Stomach (tissue), 9 donors: ENCODE results near the gene PLXNB3. TPM values are rescaled to one million over a fixed set of nuclear protein-coding genes. Genes with fewer than 3 reads are reported as not detected.

Experiments
- DNase-seq, 2 donors: peaks; one replicate each; pipeline versions ENCODE4 v3.0.0 to v3.0.0-alpha.2; 2013 to 2019
- H3K27ac ChIP-seq, 5 donors: fragments of 200-600 bp in 4 of 5; sonication (generic) in 4 of 5; one replicate each; pipeline ENCODE4 v1.5.1; 2013 to 2019; ENCODE audit warnings: mild to moderate bottlenecking in 1 of 5, moderate library complexity in 1 of 5
- H3K27me3 ChIP-seq, 3 donors: fragments of 200-600 bp; sonication (generic); one replicate each; pipeline ENCODE4 v1.5.1; 2017 to 2019; ENCODE audit warnings: mixed run types in 1 of 3
- H3K36me3 ChIP-seq, 4 donors: fragments of 200-600 bp; sonication (generic); 1 replicate in 3 of 4; 2 replicates in 1 of 4; pipeline ENCODE4 v1.5.1; 2016 to 2019
- H3K4me1 ChIP-seq, 4 donors: fragments of 200-600 bp; sonication (generic); one replicate each; pipeline ENCODE4 v1.5.1; 2016 to 2019
- H3K4me3 ChIP-seq, 4 donors: fragments of 200-600 bp; sonication (generic) in 3 of 4; one replicate each; pipeline ENCODE4 v1.5.1; 2016 to 2019; ENCODE audit warnings: mild to moderate bottlenecking in 1 of 4
- H3K9me3 ChIP-seq, 4 donors: fragments of 200-600 bp; sonication (generic); one replicate each; pipeline ENCODE4 v1.5.1; 2016 to 2019
- CTCF ChIP-seq, 7 experiments: fragments of 450-650 bp in 4 of 7; fragments of 200-600 bp in 3 of 7; sonication (generic) in 3 of 7; IDR thresholded peaks; one replicate each; pipeline ENCODE4 v1.5.1; 2016 to 2019; ENCODE audit warnings: antibody characterized with exemption in 7 of 7, control low read depth in 2 of 7, mild to moderate bottlenecking in 1 of 7
- EP300 ChIP-seq: sonication (generic); formaldehyde crosslinking; IDR thresholded peaks from one replicate; pipeline ENCODE4 v1.6.1; 2017; ENCODE audit warnings: antibody characterized with exemption
- POLR2A ChIP-seq, 4 donors: fragments of 450-650 bp; IDR thresholded peaks; one replicate each; pipeline ENCODE4 v1.6.1; 2016; ENCODE audit warnings: antibody characterized with exemption in 4 of 4, control low read depth in 2 of 4, mild to moderate bottlenecking in 1 of 4, moderate library complexity in 1 of 4
- POLR2AphosphoS5 ChIP-seq, 3 donors: sonication (generic); formaldehyde crosslinking; IDR thresholded peaks; one replicate each; pipeline ENCODE4 v1.6.1; 2016; ENCODE audit warnings: antibody characterized with exemption in 3 of 3
- WGBS, 5 donors: extraction: QIAGEN DNeasy Blood & Tissue Kit in 3 of 5; methylation state at CpG; one replicate each; pipeline versions ENCODE4 v1.1.5 to v1.1.7; 2013 to 2018; 5-methylcytosine and 5-hydroxymethylcytosine counted together
- intact Hi-C: fragments of 100-400 bp; cut with DNase I; formaldehyde crosslinking; loops from one replicate; pipeline ENCODE4 v1.15.1; 2023; ENCODE audit warnings: low total_unique reads
- polyA plus RNA-seq, 3 donors: library from polyadenylated mRNA; stranded (reverse); fragments of 200-250 nt; gene quantifications; one replicate each; pipeline ENCODE4 v1.2.3, GENCODE V29; 2013
- total RNA-seq, 5 donors: library from RNA; depleted of rRNA; stranded (reverse); fragments of >200 nt; gene quantifications; one replicate each; pipeline versions ENCODE4 v1.1.0 to v1.2.3, GENCODE V29; 2014 to 2016
- donor health status: healthy with polysubstance abuse.
- donor health status: Bipolar disorder and iron deficiency.
- donor health status: healthy.

Gene PLXNB3
- total and polyA plus RNA-seq, 8 donors = 1.8 to 49.2 (median 8.9) TPM

GRCh38 chrX:153781428-153782047 is 17.5 kb downstream of the PLXNB3 start:
- Histone ChIP-seq H3K36me3 (peaks cover 0 to 41% (median 29%) of the 10 kb centered on the region in 4 donors), H3K27me3 (peaks cover 0 to 20% (median 3%) of the 10 kb centered on the region in 3 donors), H3K27ac (peak overlapping the region in 3 of 5 donors; percentile 25 to 76 (median 66)), H3K4me3 (peak overlapping the region in 1 of 4 donors; percentile 4), H3K4me1 (peaks cover 0 to 26% (median 15%) of the 10 kb centered on the region in 4 donors), H3K9me3 (no peaks in the 10 kb centered on the region)
- WGBS, 5 donors = 27 to 66% (median 60%) methylated on average over 3 to 24 of the region's 24 CpGs
- DNase-seq = no peak
- TF ChIP-seq POLR2AphosphoS5 (IDR thresholded peaks at IDR 0.05) = no peak
- TF ChIP-seq POLR2A (IDR thresholded peaks at IDR 0.05) = no peak
- no peak for TF ChIP-seq EP300
- TF ChIP-seq CTCF (IDR thresholded peaks at IDR 0.05) = no peak
- intact Hi-C loops = no loop called here

GRCh38 chrX:153782313-153782712 is 18.3 kb downstream of the PLXNB3 start:
- Histone ChIP-seq H3K4me1 (peaks cover 0 to 26% (median 15%) of the 10 kb centered on the region in 4 donors), H3K4me3 (no peak overlapping the region), H3K9me3 (no peaks in the 10 kb centered on the region), H3K27me3 (peaks cover 0 to 17% (median 3%) of the 10 kb centered on the region in 3 donors), H3K27ac (no peak overlapping the region), H3K36me3 (peaks cover 0 to 46% (median 33%) of the 10 kb centered on the region in 4 donors)
- TF ChIP-seq CTCF (IDR thresholded peaks at IDR 0.05) (no peak), POLR2A (IDR thresholded peaks at IDR 0.05) (no peak)
- 48 to 60% (median 53%) methylated on average over 7 to 11 of the region's 11 CpGs; no CpG with 5 or more reads in 1 of the 5 donors for WGBS, 5 donors
- intact Hi-C loops = no loop called here
- no peak for DNase-seq

- 40 to 91% (median 86%) methylated on average over 1 to 14 of the region's 14 CpGs for WGBS, 5 donors
- no peak for DNase-seq
- Histone ChIP-seq H3K27me3 (peaks cover 0 to 16% (median 3%) of the 10 kb centered on the region in 3 donors), H3K36me3 (peaks cover 0 to 47% (median 37%) of the 10 kb centered on the region in 4 donors), H3K4me3 (no peak overlapping the region), H3K27ac (no peak overlapping the region), H3K4me1 (peaks cover 0 to 26% (median 15%) of the 10 kb centered on the region in 4 donors), H3K9me3 (no peaks in the 10 kb centered on the region)
- intact Hi-C loops = no loop called here
- TF ChIP-seq POLR2A (IDR thresholded peaks at IDR 0.05) (no peak), CTCF (IDR thresholded peaks at IDR 0.05) (no peak), POLR2AphosphoS5 (IDR thresholded peaks at IDR 0.05) (no peak), EP300 (no peak)
Observed at GRCh38 chrX:153782871-153783270, 18.8 kb downstream of the PLXNB3 start.

GRCh38 chrX:153783378-153784013 is 19.4 kb downstream of the PLXNB3 start:
- Histone ChIP-seq H3K36me3 (peaks cover 0 to 52% (median 43%) of the 10 kb centered on the region in 4 donors), H3K27me3 (peaks cover 0 to 16% (median 3%) of the 10 kb centered on the region in 3 donors), H3K4me3 (no peak overlapping the region), H3K27ac (no peak overlapping the region), H3K9me3 (no peaks in the 10 kb centered on the region), H3K4me1 (peaks cover 0 to 26% (median 15%) of the 10 kb centered on the region in 4 donors)
- DNase-seq = no peak
- intact Hi-C loops = no loop called here
- WGBS, 5 donors = 66 to 86% (median 79%) methylated on average over 13 to 24 of the region's 24 CpGs
- TF ChIP-seq POLR2A (IDR thresholded peaks at IDR 0.05) (no peak), CTCF (IDR thresholded peaks at IDR 0.05) (no peak), EP300 (no peak), POLR2AphosphoS5 (IDR thresholded peaks at IDR 0.05) (no peak)
